Hindlimb muscle (tissue), 1 donor: Measurements from ENCODE around the gene RAB40C. TPM values are rescaled to one million over a fixed set of nuclear protein-coding genes. Genes with fewer than 3 reads are reported as not detected.

ENCODE experiments used
- DNase-seq: peaks from one replicate; pipeline ENCODE4 v3.0.0-alpha.2; 2013
- polyA plus RNA-seq: library from polyadenylated mRNA; unstranded; fragments of 120-200 nt; gene quantifications from one replicate; pipeline ENCODE4 v1.2.1, GENCODE V29; 2013; ENCODE audit not compliant: insufficient read length

RAB40C gene
- polyA plus RNA-seq, 1 donor = 15.4 TPM

- peak; percentile 92 for DNase-seq
These were observed 59.1 kb downstream of the RAB40C start, which contains the start of gene WDR90 for GRCh38 chr16:648781-649589. WDR90 (plus strand) TSS chr16:649365; CDS start chr16:649417, 52 bp downstream.

GRCh38 chr16:649631-650030, 59.8 kb downstream of the RAB40C start:
- no peak for DNase-seq

- DNase-seq = no peak
These were observed 62.0 kb downstream of the RAB40C start for GRCh38 chr16:651844-652243.

GRCh38 chr16:652454-653305, 62.8 kb downstream of the RAB40C start:
- no peak for DNase-seq

- DNase-seq = no peak
These were observed 64.2 kb downstream of the RAB40C start for GRCh38 chr16:654034-654433.

GRCh38 chr16:657487-657886, 67.6 kb downstream of the RAB40C start:
- no peak for DNase-seq

GRCh38 chr16:658679-659571, 69.1 kb downstream of the RAB40C start:
- DNase-seq = no peak

- DNase-seq = no peak
These were observed 69.8 kb downstream of the RAB40C start for GRCh38 chr16:659618-660017.

GRCh38 chr16:660132-660458, 70.2 kb downstream of the RAB40C start:
- DNase-seq = no peak

- DNase-seq = peak; percentile 68
These were observed 70.8 kb downstream of the RAB40C start for GRCh38 chr16:660459-661183.

GRCh38 chr16:661184-661821, 71.4 kb downstream of the RAB40C start:
- no peak for DNase-seq

GRCh38 chr16:662095-662494, 72.2 kb downstream of the RAB40C start:
- DNase-seq = no peak

- DNase-seq = no peak
These were observed 72.7 kb downstream of the RAB40C start for GRCh38 chr16:662597-662996.

GRCh38 chr16:666572-666971, 76.7 kb downstream of the RAB40C start:
- no peak for DNase-seq

GRCh38 chr16:667113-667779, 77.4 kb downstream of the RAB40C start:
- no peak for DNase-seq

- peak; percentile 93 for DNase-seq
These were observed 78.1 kb downstream of the RAB40C start, which contains the start of gene RHOT2 for GRCh38 chr16:667780-668518. RHOT2 (plus strand) TSS chr16:668132; CDS start chr16:668200, 68 bp downstream.

- no peak for DNase-seq
These were observed 78.8 kb downstream of the RAB40C start for GRCh38 chr16:668519-669171.

- no peak for DNase-seq
These were observed 79.8 kb downstream of the RAB40C start for GRCh38 chr16:669666-670065.
